ENCODE measurements around the gene APMAP.

Gene APMAP

GRCh38 chr20:25019381-25020155 is 27.0 kb upstream of the APMAP start:
- Histone ChIP-seq H3K4me2 (no peak overlapping the region), H3K27me3 (ENCODE audit: insufficient read depth, low read depth) (no peaks in the 10 kb centered on the region), H4K20me1 (ENCODE audit: insufficient read depth) (no peaks in the 10 kb centered on the region), H3K79me2 (ENCODE audit: insufficient read depth, low read depth) (no peaks in the 10 kb centered on the region), H3K9ac (no peak overlapping the region), H2AFZ (ENCODE audit: low read depth) (no peak overlapping the region), H3K36me3 (ENCODE audit: insufficient read depth) (no peaks in the 10 kb centered on the region), H3K27ac (no peak overlapping the region), H3K4me3 (IDR thresholded peaks at IDR 0.05; ENCODE audit: insufficient read depth, low read depth, low read length) (no peak overlapping the region), H3K4me1 (ENCODE audit: low read depth, poor library complexity, severe bottlenecking) (peaks cover 34% of the 10 kb centered on the region)
- TF ChIP-seq CTCF (conservative IDR thresholded peaks at IDR 0.05; ENCODE audit: low read depth, low read length): no peak

- H3K27me3 ChIP-seq (ENCODE audit: insufficient read depth, low read depth): no peaks in the 10 kb centered on the region
- H3K4me2 ChIP-seq: no peak overlapping the region
- H3K79me2 ChIP-seq (ENCODE audit: insufficient read depth, low read depth): no peaks in the 10 kb centered on the region
- no peaks in the 10 kb centered on the region for H4K20me1 ChIP-seq (ENCODE audit: insufficient read depth)
- no peak overlapping the region for H3K27ac ChIP-seq
- no peak overlapping the region for H3K9ac ChIP-seq
- no peaks in the 10 kb centered on the region for H3K36me3 ChIP-seq (ENCODE audit: insufficient read depth)
- H2AFZ ChIP-seq (ENCODE audit: low read depth): no peak overlapping the region
- H3K4me3 ChIP-seq (IDR thresholded peaks at IDR 0.05; ENCODE audit: insufficient read depth, low read depth, low read length): no peak overlapping the region
- TF ChIP-seq CTCF (conservative IDR thresholded peaks at IDR 0.05; ENCODE audit: low read depth, low read length): no peak
- peaks cover 34% of the 10 kb centered on the region for H3K4me1 ChIP-seq (ENCODE audit: low read depth, poor library complexity, severe bottlenecking)
Measured at GRCh38 chr20:25018841-25019240, 26.3 kb upstream of the APMAP start.

GRCh38 chr20:25018425-25018824 is 25.9 kb upstream of the APMAP start:
- Histone ChIP-seq H3K4me1 (ENCODE audit: low read depth, poor library complexity, severe bottlenecking) (peaks cover 34% of the 10 kb centered on the region), H4K20me1 (ENCODE audit: insufficient read depth) (no peaks in the 10 kb centered on the region), H3K4me2 (no peak overlapping the region), H3K27me3 (ENCODE audit: insufficient read depth, low read depth) (no peaks in the 10 kb centered on the region), H3K9ac (no peak overlapping the region), H3K27ac (no peak overlapping the region), H3K79me2 (ENCODE audit: insufficient read depth, low read depth) (no peaks in the 10 kb centered on the region), H3K36me3 (ENCODE audit: insufficient read depth) (no peaks in the 10 kb centered on the region), H2AFZ (ENCODE audit: low read depth) (no peak overlapping the region), H3K4me3 (IDR thresholded peaks at IDR 0.05; ENCODE audit: insufficient read depth, low read depth, low read length) (no peak overlapping the region)
- TF ChIP-seq CTCF (conservative IDR thresholded peaks at IDR 0.05; ENCODE audit: low read depth, low read length): no peak

GRCh38 chr20:25017257-25017803 is 24.8 kb upstream of the APMAP start:
- Histone ChIP-seq H3K36me3 (ENCODE audit: insufficient read depth) (no peaks in the 10 kb centered on the region), H2AFZ (ENCODE audit: low read depth) (no peak overlapping the region), H3K79me2 (ENCODE audit: insufficient read depth, low read depth) (no peaks in the 10 kb centered on the region), H3K4me1 (ENCODE audit: low read depth, poor library complexity, severe bottlenecking) (peaks cover 34% of the 10 kb centered on the region), H3K4me2 (peak overlapping the region; percentile 39; the same call in 1 of the 2 replicates), H3K27me3 (ENCODE audit: insufficient read depth, low read depth) (no peaks in the 10 kb centered on the region), H4K20me1 (ENCODE audit: insufficient read depth) (no peaks in the 10 kb centered on the region), H3K27ac (no peak overlapping the region), H3K4me3 (IDR thresholded peaks at IDR 0.05; ENCODE audit: insufficient read depth, low read depth, low read length) (no peak overlapping the region), H3K9ac (no peak overlapping the region)
- no peak for TF ChIP-seq CTCF (conservative IDR thresholded peaks at IDR 0.05; ENCODE audit: low read depth, low read length)

Data from KMS-11 (cell line).